Fibroblast of villous mesenchyme (primary cell): ENCODE results near the gene CACNA1G. TPM values are rescaled to one million over a fixed set of nuclear protein-coding genes. Genes with fewer than 3 reads are reported as not detected.

ENCODE experiments used
- DNase-seq: peaks from one replicate; pipeline ENCODE4 v3.0.0-alpha.2; 2010; ENCODE audit warnings: low read depth
- H3K4me3 ChIP-seq: 2 replicates; pipeline ENCODE4 v1.5.1; 2011; ENCODE audit warnings: low read depth, mild to moderate bottlenecking, low read length
- total RNA-seq: library from RNA; depleted of rRNA; stranded (reverse); fragments of >200 nt; gene quantifications from 2 replicates; pipeline ENCODE4 v1.2.3, GENCODE V29; 2012
- TF ChIP-seq, protein P1 (sequence below): IDR thresholded peaks from 2 replicates; pipeline ENCODE4 v1.5.1; 2012; ENCODE audit warnings: low read depth, mild to moderate bottlenecking, low read length; ENCODE audit not compliant: insufficient read depth

Gene CACNA1G
- total RNA-seq, 1 donor, result 0.43 TPM

GRCh38 chr17:50517504-50518383 lies 42.8 kb upstream of the CACNA1G start:
- TF ChIP-seq, protein P1, sequence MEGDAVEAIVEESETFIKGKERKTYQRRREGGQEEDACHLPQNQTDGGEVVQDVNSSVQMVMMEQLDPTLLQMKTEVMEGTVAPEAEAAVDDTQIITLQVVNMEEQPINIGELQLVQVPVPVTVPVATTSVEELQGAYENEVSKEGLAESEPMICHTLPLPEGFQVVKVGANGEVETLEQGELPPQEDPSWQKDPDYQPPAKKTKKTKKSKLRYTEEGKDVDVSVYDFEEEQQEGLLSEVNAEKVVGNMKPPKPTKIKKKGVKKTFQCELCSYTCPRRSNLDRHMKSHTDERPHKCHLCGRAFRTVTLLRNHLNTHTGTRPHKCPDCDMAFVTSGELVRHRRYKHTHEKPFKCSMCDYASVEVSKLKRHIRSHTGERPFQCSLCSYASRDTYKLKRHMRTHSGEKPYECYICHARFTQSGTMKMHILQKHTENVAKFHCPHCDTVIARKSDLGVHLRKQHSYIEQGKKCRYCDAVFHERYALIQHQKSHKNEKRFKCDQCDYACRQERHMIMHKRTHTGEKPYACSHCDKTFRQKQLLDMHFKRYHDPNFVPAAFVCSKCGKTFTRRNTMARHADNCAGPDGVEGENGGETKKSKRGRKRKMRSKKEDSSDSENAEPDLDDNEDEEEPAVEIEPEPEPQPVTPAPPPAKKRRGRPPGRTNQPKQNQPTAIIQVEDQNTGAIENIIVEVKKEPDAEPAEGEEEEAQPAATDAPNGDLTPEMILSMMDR, result no peak
- DNase-seq, result no peak
- no peak overlapping the region for H3K4me3 ChIP-seq

DNA sequence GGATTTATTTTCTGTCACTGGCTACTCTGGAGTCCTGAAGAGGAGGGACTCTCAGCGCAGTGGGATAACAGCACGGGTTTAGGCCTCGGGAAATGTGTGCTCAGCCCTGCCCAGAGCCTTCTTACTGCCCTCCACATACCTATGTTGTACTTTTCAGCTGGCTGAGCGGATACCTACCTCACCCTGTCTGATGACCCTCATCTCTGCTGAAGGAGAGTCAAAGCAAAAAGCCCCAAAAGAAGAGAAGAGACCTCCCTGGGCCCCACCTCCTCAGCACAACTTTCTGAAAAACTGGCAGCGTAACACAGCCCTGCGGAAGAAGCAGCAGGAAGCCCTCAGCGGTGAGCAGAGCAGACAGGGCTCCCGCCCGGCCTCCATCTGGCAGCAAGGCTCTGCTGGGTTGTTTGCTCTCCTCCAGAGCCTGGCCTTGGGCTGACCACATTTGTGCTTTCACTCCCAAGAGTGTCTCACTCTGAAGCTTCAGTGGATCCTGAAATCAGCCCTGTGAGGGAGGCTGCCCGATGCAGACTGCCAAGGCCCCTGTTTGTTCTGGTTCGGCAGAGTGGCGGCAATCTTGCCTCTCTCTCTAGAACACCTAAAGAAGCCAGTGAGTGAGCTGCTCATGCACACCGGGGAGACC lies 42.0 kb upstream of the CACNA1G start:
- TF ChIP-seq, protein P1, result no peak
- DNase-seq, result peak; percentile 32

DNA sequence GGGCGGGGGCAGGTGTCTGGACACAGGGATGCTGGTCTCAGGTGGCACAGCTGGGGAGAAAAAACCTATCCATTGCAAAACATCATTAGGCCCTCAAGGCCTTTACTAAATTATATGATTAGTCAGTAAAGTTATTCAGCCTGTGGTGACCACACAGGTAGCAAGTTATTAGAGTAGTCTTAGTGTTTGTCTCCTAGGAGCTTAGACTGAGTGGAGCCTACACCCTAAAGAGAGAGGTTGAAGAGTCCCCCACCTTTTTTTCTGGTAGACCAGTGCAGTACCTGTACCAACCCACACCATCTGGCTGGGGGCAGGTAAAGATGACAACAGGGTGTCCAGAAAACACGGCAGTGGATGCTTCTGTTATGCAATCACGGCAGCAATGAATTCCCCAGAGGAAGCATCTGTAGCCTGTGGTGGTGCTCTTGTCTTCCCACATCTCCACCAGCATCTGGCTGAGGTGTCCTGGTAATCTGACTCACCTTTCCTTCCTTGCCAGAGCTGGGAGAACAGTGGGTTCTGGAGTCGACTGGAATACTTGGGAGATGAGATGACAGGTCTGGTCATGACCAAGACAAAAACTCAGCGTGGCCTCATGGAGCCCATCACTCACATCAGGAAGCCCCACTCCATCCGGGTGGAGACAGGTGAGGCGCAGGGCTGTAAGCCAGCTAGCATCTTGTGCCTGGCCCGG lies 41.2 kb upstream of the CACNA1G start:
- TF ChIP-seq, protein P1, result no peak
- no peak for DNase-seq
- H3K4me3 ChIP-seq, result no peak overlapping the region

More for the DNA sequence above, 42.0 kb upstream of the CACNA1G start:
- H3K4me3 ChIP-seq, result no peak overlapping the region

- DNase-seq, result no peak
- TF ChIP-seq, protein P1, result no peak
- no peak overlapping the region for H3K4me3 ChIP-seq
These were observed 40.0 kb upstream of the CACNA1G start for GRCh38 chr17:50520483-50520882.

DNA sequence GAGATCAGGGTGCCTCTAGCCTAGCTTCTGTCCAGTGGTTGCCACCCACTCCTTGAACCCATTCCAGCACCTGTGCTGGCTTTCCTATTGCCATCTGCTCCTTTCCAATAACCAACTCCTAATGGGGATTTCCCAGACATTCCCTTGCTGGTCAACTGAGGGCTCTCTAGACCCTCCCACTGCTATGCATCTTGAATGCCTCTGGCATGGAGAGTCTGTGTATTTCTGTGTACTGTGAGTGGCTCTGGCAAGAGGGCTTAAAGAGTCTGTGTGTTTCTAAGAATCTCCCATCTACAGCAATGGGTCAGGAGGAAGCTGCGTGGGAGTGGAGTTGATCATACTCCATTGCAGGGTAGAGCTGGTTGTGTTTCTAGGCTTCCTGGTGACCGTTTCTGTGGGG lies 39.0 kb upstream of the CACNA1G start:
- no peak overlapping the region for H3K4me3 ChIP-seq
- DNase-seq, result no peak
- TF ChIP-seq, protein P1, result no peak

DNA sequence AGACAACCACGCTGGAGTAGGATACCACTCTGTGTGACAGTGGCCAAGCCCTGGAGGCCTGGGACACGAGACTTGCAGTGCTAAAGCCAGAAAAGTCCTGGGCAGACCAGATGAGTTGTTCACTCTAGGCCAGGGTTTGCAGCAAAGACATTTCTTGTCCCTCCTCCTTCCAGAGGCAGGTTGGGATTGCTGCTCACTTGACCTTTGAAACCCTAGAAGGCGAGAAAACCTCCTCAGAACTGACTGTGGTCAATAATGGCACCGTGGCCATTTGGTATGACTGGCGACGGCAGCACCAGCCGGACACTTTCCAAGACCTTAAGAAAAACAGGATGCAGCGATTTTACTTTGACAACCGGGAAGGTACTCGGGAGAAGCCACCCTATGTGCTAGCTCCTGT lies 37.7 kb upstream of the CACNA1G start:
- no peak for DNase-seq
- TF ChIP-seq, protein P1, result no peak

More for the DNA sequence above, 37.7 kb upstream of the CACNA1G start:
- H3K4me3 ChIP-seq, result no peak overlapping the region
